DMS 273 (cell line): ENCODE measurements around the gene SLC38A10.

Experiments
- DNase-seq: peaks from one replicate; lab custom pipeline; 2025; ENCODE audit not compliant: unreplicated experiment; lab: John Stamatoyannopoulos, UW

Gene SLC38A10

DNA sequence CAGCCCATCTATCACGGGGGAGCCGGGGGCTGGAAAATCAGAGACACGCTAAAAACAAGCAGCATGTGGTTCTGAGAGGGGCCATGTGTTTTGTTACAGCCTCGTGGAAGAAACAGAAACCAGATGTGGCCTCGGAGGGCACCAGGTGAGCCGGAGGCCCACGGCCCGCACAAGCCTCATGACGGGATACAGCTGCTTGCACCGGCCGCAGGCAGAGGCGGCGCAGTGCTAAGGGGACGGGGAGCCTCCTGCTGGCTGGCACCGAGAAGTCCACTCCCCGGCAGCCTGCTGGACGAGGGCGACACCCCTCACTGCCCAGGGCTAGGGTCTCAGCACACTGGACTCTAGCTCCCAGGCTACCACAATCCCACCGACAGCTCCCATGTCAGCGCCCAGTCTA is 36.8 kb downstream of the SLC38A10 start:
- DNase-seq, result no peak

DNA sequence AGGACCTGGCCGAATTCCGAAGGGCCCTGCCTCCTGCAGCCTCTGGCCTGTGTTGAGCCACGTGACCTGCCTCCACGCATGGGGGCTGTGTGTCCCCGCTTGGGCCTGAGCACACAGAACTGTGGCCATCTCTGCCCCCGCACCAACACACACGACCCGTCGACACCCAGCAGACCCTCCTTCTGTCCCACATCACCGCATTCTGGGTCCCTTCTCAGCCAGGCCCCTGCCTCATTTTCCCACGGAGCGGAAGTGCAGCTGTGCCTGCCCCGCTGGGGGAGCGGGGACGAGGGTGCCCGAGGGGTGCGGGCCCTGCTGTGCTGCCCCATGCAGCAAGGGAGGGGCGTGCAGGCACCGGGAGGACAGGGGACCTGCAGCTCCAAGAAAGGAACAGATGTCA is 37.6 kb downstream of the SLC38A10 start:
- DNase-seq, result no peak

DNA sequence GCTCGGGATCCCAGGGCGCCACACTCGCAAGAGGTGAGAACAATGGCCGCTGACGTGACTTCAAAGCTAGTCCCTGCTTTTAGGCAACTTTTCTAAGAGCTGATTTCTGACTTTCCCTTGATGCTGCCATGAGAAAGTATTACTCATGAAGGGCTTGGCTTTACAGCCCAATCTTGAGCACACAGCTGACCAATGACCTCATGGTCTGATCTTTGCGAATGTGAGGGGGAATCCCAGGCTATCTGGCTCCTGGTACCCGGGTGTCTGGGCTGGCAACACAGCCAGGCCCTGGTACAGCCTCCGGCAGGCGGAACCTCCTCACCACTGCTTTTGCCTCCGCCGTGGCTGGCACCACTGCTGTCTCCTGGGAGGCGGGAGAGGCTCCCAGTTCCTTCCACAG is 38.5 kb downstream of the SLC38A10 start:
- DNase-seq, result no peak

DNA sequence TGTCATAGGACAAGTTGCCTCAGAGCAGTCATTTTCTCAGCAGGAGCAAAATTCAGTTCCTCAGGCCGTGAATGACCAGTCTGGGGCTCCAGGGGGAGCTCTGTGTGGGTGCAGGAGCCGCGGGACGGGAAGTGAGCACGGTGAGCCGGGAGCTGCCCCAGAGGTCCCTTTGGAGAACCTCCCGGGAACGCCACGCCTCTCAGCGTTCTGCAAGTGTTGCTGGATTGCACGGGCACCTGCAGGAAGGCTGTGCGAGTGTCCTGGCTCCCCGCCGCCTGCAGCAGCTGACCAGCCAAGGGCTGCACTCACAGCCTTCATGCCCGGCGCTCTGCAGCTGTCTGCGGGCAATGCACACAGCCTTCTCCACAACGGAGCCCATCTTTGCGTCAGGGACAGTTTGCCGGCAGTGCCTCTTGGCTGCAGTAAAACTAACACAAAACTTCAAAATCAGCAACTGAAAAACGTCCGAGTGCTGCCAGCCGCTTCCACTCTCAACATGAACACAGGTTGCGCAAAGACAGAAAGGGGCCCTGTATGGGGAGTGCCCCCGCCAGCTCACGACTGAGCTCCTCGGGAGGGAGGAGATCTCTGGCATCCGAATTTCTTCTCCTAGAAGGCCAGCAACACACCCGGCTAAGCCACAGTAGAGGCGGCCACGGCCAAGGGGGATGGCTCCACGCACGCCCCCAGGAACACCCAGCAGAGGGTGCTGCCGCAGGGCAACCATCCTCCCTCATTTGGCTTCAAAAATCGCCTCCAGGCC is 40.0 kb downstream of the SLC38A10 start:
- peak; percentile 84 for DNase-seq

DNA sequence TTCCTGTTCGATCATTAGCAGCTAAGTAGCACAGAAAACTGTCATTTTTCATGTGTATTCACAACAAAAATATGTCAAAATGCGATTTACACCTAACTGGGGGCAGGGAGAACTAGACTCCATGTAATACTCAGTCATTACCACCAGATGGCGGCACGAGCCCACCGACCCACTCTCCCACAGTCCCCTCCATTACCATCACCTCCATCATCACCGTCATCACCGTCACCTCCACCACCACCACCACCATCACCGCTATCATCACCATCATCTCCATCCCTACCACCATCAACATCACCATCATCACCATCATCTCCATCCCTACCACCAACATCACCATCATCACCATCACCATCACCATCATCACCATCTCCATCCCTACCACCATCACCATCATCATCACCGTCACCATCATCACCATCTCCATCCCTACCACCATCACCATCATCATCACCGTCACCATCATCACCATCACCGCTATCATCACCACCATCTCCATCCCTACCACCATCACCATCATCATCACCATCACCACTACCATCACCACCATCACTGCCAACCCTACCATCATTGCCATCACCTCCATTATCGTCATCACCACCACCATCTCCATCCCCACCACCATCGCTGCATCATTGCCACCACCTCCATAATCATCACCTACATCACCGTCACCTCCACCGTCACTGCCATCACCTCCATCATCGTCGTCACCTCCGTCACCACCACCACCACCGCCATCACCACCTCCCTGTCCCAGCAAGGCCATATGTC is 41.6 kb downstream of the SLC38A10 start:
- DNase-seq, result peak; percentile 75

DNA sequence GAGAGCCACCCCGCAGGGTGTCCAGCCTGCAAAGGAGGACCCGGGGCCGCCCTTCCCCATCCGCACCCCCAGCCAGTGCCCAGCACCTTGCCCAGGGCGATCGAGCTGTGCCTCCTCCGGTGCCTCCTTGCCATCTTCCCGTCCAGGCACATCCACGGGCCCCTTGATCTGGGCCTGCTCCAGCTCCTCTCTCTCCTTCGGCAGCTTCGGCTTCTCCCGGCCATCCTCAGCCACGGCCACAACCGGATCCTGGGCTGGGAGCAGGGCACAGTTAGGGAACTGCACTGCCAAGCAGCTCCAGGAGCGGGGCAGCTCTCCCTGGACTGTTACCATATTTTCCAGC is 42.1 kb downstream of the SLC38A10 start:
- peak; percentile 75 for DNase-seq

DNA sequence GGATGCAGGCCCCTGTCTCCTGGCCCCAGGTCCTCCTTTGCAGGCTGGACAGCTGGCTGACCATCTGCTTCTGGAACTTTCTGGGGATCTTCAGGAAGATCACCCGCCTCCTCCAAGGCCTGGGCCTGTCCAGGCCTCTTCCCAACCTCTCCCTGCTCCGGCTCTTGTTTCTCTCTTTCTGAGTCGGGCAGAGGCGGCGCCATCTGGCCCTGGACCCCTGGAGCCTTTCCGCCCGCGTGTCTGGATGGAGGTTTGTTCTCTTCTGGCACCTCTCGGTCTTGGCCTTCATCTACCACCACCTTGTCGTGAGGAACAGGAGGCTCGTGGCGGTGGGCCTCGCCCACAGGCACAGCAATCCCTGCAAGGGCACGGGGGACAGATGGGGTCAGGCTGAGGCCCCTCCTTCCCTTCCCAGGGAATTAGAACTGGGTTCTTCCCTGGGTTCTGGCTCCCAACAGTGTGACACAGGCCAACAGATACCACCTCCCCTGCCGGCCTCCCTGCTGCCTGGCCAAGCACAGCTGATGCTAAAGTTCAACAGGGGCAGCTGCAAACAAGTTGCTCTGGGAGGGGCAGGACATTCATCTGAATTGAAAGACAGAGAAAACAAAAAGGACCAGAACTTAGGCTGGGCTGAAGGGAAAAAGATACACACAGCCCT is 42.7 kb downstream of the SLC38A10 start:
- DNase-seq, result peak; percentile 96

DNA sequence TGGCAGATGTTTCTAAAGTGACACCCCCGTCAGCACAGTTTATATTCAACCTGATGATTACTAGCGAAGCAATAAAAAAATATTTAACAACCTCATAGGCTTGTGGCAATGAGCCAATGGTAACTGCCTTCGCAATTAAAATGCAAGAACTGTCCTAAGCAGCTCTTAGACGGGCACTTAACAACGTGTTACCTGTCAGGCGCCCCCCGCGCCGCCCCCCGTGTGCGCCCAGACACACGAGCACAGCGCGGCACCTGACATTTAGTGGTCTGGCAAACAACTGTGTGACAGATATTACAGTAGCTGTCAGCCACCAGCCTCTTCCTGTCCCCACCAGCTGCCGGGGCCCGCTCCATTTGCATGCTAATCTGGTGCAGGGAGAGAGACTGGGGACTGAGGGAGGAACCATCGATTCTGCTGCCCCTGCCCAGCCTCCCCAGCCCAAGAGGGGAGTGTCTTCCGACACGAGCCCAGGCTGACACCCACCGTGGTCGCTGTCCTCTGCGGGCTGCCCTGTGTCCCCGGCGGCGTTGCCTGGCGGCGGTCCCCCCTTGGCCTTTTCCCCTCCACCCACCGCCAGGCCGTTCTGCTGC is 43.3 kb downstream of the SLC38A10 start:
- peak; percentile 96 for DNase-seq

DNA sequence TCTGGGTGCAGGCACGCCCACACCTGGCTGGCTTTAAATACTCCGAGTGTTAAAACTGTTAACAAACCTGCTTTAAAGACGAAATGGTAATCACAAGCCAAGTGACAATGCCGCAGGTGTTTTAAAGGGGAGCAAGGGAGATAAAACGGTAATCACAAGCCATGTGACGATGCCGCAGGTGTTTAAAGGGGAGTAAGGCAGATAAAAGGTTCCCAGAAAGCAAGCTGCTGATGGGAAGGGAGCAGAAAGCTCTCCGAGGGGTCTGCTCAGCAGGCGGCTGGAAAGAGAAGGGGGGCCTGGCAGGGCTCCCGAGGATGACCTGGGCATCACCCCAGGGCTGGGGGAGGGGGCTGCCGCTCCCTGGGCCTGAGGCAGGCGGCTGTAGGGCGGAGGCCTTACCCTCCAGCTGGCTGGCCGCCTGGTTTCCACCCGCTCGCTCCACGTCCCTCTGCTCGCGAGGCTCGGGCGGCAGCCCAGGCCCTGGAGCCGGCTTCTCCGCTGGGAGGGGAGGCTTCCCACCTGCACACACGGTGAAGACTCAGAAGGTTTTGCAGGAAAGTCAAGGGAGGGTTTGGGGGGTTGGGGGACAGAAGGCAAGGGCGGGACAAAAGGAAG is 43.9 kb downstream of the SLC38A10 start:
- DNase-seq, result peak; percentile 97

DNA sequence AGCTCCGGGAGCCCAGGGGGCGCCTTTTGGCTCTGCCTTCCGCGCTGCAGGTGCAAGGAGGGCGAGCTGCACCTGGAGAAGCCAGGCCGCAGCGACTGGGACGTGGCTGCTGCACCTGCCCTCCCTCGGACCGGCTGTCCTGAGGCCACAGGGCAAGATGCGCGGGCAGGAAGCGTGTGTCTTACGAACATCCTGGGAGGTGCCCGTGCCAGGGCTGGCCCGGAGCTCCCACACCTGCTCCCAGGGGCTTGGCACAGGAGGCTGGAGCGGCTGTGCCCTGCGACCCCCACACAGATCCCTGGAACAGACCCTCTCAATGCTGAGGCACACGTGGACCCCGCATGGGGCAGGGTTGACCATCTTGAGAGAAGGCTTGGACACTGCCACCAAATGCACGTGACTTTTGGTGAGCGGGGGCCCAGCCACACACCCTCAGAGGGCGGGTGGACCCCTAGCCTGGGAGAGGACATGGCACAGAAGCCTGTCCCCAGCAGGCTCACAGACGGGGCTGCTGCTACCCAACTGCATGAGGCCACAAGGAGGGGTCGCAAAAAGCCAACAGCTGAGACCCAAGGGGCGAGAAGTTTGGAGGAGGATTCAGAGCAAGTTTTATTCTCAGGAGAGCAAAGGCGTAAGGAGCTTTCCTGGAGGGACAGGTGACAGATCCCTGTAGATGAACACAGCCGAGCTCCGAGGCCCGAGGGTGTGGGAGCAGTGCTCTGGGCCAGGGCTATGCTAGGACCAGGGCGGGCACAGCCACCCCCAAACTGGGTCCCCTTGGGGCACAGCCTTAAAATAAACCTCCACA is 44.6 kb downstream of the SLC38A10 start:
- DNase-seq, result no peak

DNA sequence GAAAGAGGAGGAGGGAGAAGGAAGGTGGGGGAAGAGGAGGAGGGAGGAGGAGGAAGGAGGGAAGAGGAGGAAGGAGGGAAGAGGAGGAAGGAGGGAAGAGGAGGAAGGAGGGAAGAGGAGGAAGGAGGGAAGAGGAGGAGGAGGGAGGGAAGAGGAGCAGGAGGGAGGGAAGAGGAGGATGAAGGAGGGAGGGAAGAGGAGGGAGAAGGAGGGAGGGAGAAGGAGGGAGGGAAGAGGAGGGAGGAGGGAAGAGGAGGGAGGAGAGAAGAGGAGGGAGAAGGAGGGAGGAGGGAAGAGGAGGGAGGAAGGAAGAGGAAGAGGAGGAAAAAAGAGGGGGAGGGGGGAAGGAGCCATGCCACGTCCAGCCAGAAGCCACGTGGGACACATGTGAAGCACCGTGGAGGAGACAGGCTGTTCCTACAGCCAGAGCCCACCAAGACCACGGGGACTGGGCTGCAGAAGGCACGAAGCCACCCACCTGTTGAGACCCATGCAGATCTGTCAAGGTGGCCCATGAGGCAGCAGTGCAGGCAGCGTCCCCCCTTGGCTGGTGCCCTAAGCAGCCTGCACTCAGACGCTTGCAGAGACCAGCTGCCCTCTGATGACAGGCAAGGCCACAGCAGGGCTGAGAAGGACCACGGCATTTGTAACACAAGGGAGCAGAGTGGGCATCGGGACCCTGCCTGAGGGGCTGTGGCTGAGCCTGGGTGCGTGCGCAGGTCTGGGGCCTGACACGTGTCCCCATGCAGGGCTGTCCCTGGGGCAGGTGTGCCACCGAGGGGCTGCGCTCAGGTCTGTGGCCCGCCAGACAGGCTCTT is 45.7 kb downstream of the SLC38A10 start:
- no peak for DNase-seq

DNA sequence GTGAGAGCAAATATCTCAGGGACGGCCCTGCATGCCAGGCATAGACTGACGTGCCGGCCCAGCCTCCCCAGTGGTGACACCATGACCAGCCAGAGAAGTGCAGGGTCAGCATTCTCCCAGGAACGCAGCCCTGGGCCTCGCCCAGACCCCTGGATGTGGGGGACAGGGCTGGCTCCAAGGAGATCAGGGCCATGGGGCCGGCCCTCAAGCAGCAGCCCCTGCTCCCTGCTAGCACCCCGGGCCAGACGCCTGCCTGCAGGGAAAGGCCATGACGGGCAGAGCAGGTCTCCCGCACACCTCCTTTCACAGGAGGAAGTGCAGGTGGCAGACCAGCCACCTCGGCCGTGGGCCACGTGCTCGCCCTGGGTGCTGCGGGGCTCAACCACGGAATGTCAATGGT is 46.5 kb downstream of the SLC38A10 start:
- DNase-seq, result no peak

DNA sequence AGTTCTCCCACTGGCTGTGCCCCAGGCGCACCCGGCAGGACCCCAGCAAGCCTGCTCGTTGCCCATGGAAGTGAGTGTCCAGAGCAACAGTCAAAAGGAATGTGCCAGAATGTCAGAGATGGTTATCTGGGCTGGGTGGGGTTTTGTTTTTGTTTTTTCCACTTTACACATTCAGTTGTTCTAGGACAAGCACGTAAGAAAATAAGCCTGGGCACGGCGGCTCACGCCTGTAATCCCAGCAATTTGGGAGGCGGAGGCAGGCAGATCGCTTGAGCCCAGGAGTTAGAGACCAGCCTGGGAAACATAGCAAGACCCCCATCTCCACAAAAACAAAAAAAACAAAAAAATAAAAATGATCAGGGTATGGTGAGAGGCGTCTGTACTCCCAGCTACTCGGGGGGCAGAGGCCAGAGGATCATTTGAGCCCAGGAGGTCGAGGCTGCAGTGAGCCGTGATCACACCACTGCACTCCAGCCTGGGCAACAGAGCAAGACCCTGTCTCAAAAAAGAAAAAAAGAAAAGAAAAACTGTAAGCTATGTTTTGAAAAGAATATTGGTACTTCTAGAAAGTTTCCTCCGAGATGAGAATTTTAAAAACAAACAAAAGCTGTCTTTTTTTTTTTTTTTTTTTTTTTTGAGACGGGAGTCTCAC is 47.6 kb downstream of the SLC38A10 start:
- no peak for DNase-seq

DNA sequence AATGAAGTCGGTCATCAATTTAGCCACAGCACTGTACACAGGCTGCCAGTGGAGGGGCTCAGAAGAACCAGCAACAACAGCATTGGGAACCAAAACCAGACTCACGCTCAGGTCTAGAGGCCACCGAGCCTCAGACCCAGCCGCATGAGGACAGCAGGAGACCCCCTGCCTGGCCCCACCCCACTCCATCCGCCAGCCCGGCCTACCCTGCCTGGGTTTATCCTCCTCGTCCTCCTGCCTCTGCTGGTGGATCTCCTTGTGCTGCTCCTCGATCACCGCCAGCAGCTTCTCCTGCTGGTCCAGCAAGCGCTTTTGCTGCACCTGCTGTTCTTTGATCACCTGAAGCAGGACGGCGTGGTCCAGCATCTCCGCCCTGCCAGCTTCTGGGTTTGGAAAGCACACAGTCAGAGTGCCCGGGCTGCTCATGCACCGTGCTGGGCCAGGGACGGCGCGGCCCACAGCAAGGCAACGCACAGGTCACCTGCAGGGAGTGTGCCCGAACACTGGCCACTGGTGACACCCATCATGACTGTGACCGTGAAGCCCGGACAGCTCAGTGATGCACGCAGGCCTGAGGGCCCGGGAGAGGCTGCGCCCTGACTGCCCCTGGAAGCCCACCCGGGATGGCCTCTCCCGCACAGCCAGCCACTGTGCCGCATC is 48.3 kb downstream of the SLC38A10 start:
- no peak for DNase-seq

DNA sequence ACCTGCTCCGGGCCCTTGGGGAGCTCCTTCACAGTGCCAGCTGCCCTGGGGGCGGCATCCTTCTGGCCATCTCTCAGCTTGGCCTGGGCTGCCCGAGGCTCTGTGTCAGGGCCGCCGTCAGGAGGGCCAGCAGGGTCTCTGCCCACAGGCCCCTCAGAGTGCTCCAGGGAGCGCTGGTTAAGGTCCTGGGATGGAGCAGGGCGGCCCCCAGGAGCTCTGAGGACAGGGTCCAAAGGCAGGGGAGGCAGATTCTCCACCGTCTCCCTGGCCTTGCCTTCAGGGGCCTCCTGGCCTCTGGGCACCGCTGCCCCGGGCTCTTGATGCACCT is 48.8 kb downstream of the SLC38A10 start:
- DNase-seq, result no peak

DNA sequence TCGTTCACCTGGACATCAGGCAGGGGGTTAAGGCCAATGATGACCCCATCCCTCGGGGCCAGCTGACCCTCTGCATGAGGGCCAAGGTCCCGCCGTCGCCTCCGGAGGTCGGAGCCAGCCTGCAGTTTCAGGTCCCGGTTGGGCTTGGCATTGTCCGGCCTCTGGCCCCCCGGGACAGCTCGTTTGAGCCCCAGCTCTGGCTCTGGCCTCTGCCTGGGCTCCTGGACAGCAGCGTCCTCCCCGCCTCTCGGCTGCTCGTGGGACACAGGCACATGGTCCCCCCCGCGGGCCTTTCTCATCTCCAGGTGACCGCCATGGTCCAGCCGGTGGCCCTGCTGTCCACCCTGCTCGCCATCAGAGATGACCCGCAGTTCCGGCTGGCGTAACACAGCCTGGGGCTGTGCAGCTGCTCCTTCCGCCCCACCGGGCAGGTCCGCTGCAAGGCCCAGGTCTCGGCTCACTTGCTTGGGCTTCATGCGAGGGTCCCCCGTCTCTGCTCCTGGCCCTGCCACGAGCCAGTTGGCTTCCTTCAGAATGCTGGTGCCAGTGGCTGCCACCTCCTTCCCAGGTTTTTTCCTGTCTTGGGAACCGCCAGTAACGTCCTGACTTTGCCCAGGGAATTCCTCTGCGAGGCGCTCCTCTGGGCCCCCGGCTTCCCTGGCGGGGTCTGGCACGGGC is 49.3 kb downstream of the SLC38A10 start:
- DNase-seq, result peak; percentile 69

DNA sequence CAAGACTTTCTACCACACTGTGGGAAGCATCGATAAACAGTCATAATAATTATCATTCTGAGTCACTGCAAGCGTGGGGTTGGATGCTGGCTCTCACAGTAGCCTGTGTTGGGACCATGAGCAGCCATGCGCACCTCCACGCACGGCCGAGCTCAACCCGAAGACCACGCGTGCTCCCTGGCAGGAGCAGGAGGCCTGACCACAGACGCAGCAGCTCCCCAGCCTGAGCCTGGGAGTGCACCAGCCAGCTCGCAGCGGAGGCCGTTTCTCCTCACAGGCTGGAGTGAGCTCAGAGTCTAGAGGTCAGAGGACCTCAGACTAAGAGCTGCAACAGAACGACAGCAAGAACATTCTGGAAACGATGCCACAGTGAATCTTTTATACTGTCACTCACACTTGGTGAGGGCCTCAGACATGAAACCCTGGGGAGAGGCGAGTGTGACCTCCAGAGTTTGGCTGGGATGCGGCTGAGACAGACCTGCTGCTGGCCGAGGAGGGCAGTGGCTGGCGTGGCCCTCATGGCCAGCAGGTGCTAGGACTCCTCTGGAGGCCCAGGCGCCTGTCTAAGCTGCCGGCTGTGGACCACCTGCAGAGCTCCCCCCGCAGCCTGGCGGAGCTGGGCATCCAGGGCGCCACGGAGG is 50.0 kb downstream of the SLC38A10 start:
- DNase-seq, result peak; percentile 34
